Measurements from ENCODE around the gene IL36G.

Gene IL36G

GRCh38 chr2:113002677-113003076, 24.9 kb downstream of the IL36G start:
- TF ChIP-seq CTCF (IDR thresholded peaks at IDR 0.05; ENCODE audit: low read depth, low read length) = no peak

GRCh38 chr2:113005030-113005509, 27.3 kb downstream of the IL36G start, which contains the start of gene IL36A:
TSS of gene IL36A (plus strand) at chr2:113005459. CDS start at chr2:113005872, 413 bp downstream.
- H3K4me3 ChIP-seq (ENCODE audit: low read depth, low read length) = no peak within 1 kb of the TSS
- no peak for TF ChIP-seq CTCF (IDR thresholded peaks at IDR 0.05; ENCODE audit: low read depth, low read length)
- DNase-seq (ENCODE audit: low read depth, low spot score) = no peak
- in situ Hi-C loops (cut with HindIII; ENCODE audit: low sequenced_read_pairs) = no loop called here

More at GRCh38 chr2:113002677-113003076, 24.9 kb downstream of the IL36G start:
- no peak for DNase-seq (ENCODE audit: low read depth, low spot score)
- H3K4me3 ChIP-seq (ENCODE audit: low read depth, low read length) = no peak overlapping the region
- in situ Hi-C loops (cut with HindIII; ENCODE audit: low sequenced_read_pairs) = no loop called here

GRCh38 chr2:113007250-113007649, 29.4 kb downstream of the IL36G start:
- in situ Hi-C loops (cut with HindIII; ENCODE audit: low sequenced_read_pairs) = no loop called here
- TF ChIP-seq CTCF (IDR thresholded peaks at IDR 0.05; ENCODE audit: low read depth, low read length) = no peak
- H3K4me3 ChIP-seq (ENCODE audit: low read depth, low read length) = no peak overlapping the region
- no peak for DNase-seq (ENCODE audit: low read depth, low spot score)

GRCh38 chr2:113009622-113010021, 31.8 kb downstream of the IL36G start:
- no peak overlapping the region for H3K4me3 ChIP-seq (ENCODE audit: low read depth, low read length)
- no peak for TF ChIP-seq CTCF (IDR thresholded peaks at IDR 0.05; ENCODE audit: low read depth, low read length)
- in situ Hi-C loops (cut with HindIII; ENCODE audit: low sequenced_read_pairs) = no loop called here
- no peak for DNase-seq (ENCODE audit: low read depth, low spot score)

GRCh38 chr2:113010088-113010487, 32.3 kb downstream of the IL36G start:
- no peak overlapping the region for H3K4me3 ChIP-seq (ENCODE audit: low read depth, low read length)
- no peak for TF ChIP-seq CTCF (IDR thresholded peaks at IDR 0.05; ENCODE audit: low read depth, low read length)
- no peak for DNase-seq (ENCODE audit: low read depth, low spot score)
- in situ Hi-C loops (cut with HindIII; ENCODE audit: low sequenced_read_pairs) = no loop called here

GRCh38 chr2:113011108-113011507, 33.3 kb downstream of the IL36G start:
- in situ Hi-C loops (cut with HindIII; ENCODE audit: low sequenced_read_pairs) = no loop called here
- no peak overlapping the region for H3K4me3 ChIP-seq (ENCODE audit: low read depth, low read length)
- no peak for TF ChIP-seq CTCF (IDR thresholded peaks at IDR 0.05; ENCODE audit: low read depth, low read length)
- DNase-seq (ENCODE audit: low read depth, low spot score) = no peak

Data from astrocyte of the spinal cord (primary cell).